Gastroesophageal sphincter (tissue), 2 donors: ENCODE results near the gene OPCML.

Experiments
- POLR2A ChIP-seq, 2 donors: fragments of 450-650 bp; IDR thresholded peaks; one replicate each; pipeline ENCODE4 v1.6.1; 2017; ENCODE audit warnings: antibody characterized with exemption in 2 of 2, mild to moderate bottlenecking in 2 of 2, moderate library complexity in 1 of 2
- POLR2AphosphoS5 ChIP-seq: sonication (generic); formaldehyde crosslinking; IDR thresholded peaks from one replicate; pipeline ENCODE4 v1.6.1; 2017; ENCODE audit warnings: antibody characterized with exemption

DNA sequence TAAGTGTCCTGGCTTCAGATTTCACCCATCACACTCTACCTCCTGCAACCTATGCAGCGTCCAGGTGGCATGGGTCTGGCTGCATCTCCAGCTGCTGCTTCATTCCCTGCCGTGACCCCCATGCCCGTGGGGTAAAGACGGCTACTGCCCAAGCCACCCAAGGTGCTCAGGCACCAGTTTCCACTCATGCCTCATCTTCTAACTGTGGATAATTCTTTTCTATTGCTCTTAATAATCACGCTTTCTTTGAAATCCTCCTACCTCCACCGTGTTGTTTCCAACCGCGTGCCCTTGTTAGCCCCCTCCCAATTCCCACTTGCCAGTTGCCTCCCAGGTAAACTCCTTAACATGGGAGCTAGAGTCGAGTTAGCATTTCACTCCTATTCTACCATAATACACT is 738.5 kb downstream of the OPCML start:
- TF ChIP-seq POLR2AphosphoS5 (no peak), POLR2A (IDR thresholded peaks at IDR 0.05) (no peak)
